Measurements from ENCODE around the gene LMF1. TPM values are rescaled to one million over a fixed set of nuclear protein-coding genes. Genes with fewer than 3 reads are reported as not detected.

LMF1 gene
- total RNA-seq, 2 experiments from 2014 or later = 21.3 to 22.6 TPM

DNA sequence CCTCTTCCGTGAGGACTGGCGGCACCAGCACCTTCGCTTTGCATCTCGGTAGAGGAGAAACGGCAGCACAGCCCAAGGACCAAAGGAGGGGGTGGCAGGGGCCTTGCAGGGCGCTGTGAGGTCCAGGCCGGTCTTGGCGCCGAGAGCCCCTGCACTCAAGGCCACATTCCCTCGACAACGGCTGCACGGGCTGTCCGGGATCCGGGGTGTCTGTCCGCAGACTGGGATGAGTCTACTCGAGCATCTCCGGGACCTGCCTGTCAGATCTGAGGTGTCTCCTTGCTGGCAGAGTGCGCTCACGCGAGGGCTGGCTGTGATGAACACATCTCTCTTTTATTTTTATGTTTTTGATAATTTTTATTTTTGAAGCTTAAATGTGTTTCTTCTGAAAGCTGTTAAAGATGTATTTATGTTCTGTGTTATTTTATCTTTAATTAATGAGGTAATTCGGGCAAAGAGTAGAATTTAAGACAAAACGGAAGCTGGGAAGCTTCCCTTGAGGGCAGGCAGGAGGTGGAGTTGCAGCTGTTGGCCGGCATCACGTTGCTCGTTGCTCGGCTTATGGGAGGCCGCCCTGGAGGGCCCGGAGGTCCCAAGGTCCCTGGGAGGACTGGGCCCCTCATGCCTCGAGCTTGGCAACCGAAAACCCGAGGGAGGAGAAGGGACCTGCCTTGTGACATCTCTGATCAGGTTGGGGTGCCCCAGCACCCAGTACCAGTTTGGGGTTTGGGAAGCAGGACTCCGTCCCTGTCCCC lies 15.0 kb upstream of the LMF1 start:
- H3K4me3 Mint-ChIP-seq = no peak overlapping the region
- H3K27me3 Mint-ChIP-seq = peaks cover 10% of the 10 kb centered on the region
- CTCF ChIA-PET = no interaction called here
- no peak for DNase-seq
- no peaks in the 10 kb centered on the region for H3K36me3 Mint-ChIP-seq (ENCODE audit: low read depth)
- H3K9me3 Mint-ChIP-seq = no peaks in the 10 kb centered on the region
- POLR2A ChIA-PET = interaction anchor here (1.4 kb wide), 1 partner anchor 19 kb away, joined by 3 read pairs; no protein-coding TSS in a partner anchor
- H3K4me1 Mint-ChIP-seq = peaks cover 2% of the 10 kb centered on the region
- H3K27ac Mint-ChIP-seq = no peak overlapping the region

DNA sequence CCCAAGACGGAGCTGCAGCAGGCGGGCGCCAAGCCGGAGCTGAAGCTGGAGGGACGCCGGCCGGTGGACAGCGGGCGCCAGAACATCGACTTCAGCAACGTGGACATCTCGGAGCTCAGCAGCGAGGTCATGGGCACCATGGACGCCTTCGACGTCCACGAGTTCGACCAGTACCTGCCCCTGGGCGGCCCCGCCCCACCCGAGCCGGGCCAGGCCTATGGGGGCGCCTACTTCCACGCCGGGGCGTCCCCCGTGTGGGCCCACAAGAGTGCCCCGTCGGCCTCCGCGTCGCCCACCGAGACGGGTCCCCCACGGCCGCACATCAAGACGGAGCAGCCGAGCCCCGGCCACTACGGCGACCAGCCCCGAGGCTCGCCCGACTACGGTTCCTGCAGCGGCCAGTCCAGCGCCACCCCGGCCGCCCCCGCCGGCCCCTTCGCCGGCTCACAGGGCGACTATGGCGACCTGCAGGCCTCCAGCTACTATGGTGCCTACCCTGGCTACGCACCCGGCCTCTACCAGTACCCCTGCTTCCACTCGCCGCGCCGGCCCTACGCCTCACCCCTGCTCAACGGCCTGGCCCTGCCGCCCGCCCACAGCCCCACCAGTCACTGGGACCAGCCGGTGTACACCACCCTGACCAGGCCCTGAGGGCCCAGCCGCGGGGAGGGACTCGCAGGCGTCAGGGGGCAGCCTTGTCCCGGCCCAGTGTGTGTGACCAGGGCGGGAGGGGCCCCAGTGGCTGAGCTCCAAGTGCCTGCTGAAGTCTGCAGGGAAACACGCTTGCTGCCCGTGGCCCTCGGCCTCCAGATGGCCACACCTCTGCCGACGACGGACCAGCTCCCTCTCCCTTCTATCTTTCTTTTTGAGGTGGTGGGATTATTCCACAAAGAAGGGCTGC lies 14.2 kb upstream of the LMF1 start:
- POLR2A ChIA-PET = interaction anchor here (1.4 kb wide), 1 partner anchor 18 kb away, joined by 3 read pairs; no protein-coding TSS in a partner anchor
- CTCF ChIA-PET = no interaction called here

DNA sequence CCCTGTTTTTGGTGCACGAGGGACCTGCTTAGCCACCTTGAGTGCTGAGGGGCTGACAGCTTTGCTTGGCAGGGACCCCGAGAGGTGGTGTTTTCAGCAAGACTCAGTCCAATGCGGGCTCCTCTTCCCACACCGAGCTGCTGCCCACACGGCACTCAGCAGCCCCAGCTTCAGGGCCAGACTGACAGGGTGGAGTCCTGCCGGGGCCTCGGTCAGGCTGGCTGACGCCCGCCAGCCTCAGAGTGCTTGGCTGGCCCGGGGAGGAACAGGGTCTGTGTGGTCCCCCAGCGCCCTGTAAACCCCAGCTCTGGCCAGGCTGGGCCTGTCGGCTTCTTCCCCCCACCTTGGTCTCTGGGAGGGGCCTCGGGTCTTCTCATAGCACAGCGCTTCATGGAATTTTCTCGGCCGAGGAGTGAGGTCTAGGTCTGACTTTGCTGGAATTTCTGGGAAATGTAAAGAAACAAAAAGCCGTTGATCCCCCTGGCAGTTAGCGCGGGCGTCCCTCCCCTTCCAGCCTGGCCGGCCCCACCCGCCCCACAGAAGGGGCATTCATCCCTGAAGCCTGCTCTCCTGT lies 13.4 kb upstream of the LMF1 start:
- ChIA-PET CTCF (no interaction called here), POLR2A (interaction anchor here (1.4 kb wide), 1 partner anchor 18 kb away, joined by 3 read pairs; no protein-coding TSS in a partner anchor)
- Mint-ChIP-seq H3K4me1 (peaks cover 2% of the 10 kb centered on the region), H3K9me3 (no peaks in the 10 kb centered on the region), H3K27me3 (peaks cover 15% of the 10 kb centered on the region), H3K4me3 (no peak overlapping the region), H3K27ac (no peak overlapping the region), H3K36me3 (ENCODE audit: low read depth) (no peaks in the 10 kb centered on the region)
- DNase-seq = no peak

More for the DNA sequence above, 14.2 kb upstream of the LMF1 start:
- peaks cover 2% of the 10 kb centered on the region for H3K4me1 Mint-ChIP-seq
- no peaks in the 10 kb centered on the region for H3K9me3 Mint-ChIP-seq
- H3K27ac Mint-ChIP-seq = no peak overlapping the region
- no peak for DNase-seq
- H3K36me3 Mint-ChIP-seq (ENCODE audit: low read depth) = no peaks in the 10 kb centered on the region
- H3K27me3 Mint-ChIP-seq = peaks cover 10% of the 10 kb centered on the region
- H3K4me3 Mint-ChIP-seq = no peak overlapping the region

DNA sequence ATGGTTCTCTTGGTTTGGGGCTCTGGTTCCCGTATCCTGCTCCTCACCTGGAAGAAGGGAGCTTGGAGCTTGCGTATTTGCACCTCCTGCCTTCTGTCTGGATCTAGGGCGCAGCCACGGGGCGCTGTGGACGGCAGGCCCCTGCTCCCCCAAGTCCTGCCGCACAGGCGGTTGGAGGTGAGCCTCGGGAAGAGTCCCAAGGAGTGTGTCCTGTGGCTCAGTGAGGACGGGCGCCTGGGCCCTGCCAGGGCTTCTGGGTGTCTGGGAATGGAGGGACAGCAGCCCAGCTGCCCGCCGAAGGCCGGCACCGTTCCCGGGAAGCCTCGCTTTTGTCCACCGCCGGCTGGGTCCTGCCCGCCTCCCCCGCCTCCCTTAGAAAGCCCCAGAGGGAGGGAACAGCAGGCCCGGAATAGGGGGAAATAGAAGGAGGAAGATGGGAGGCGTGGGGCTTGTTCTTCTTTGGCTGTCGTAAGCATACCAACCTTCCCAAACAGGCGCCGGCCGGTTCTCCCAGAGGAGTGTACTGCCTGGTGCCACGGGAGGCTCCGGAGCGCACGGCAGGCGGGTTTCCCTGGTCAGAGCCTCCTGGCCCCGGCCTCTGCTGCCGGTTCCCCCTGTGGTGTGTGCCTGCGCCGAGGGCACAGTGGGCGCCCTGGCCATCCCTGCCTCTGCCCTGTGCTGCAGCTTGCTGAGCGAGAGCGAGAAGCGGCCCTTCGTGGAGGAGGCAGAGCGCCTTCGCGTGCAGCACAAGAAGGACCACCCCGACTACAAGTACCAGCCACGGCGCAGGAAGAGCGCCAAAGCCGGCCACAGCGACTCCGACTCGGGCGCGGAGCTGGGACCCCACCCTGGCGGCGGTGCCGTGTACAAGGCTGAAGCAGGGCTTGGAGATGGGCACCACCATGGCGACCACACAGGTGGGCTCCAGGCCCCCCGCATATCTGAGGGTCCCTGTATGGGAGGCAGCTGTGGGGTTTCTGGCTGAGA lies 12.6 kb upstream of the LMF1 start:
- H3K27ac Mint-ChIP-seq = no peak overlapping the region
- ChIA-PET POLR2A (interaction anchor here (0.8 kb wide), 1 partner anchor 13 kb away, joined by 3 read pairs; no protein-coding TSS in a partner anchor), CTCF (no interaction called here)
- peaks cover 2% of the 10 kb centered on the region for H3K4me1 Mint-ChIP-seq
- DNase-seq = no peak
- no peaks in the 10 kb centered on the region for H3K36me3 Mint-ChIP-seq (ENCODE audit: low read depth)
- H3K9me3 Mint-ChIP-seq = no peaks in the 10 kb centered on the region
- no peak overlapping the region for H3K4me3 Mint-ChIP-seq
- peaks cover 21% of the 10 kb centered on the region for H3K27me3 Mint-ChIP-seq

DNA sequence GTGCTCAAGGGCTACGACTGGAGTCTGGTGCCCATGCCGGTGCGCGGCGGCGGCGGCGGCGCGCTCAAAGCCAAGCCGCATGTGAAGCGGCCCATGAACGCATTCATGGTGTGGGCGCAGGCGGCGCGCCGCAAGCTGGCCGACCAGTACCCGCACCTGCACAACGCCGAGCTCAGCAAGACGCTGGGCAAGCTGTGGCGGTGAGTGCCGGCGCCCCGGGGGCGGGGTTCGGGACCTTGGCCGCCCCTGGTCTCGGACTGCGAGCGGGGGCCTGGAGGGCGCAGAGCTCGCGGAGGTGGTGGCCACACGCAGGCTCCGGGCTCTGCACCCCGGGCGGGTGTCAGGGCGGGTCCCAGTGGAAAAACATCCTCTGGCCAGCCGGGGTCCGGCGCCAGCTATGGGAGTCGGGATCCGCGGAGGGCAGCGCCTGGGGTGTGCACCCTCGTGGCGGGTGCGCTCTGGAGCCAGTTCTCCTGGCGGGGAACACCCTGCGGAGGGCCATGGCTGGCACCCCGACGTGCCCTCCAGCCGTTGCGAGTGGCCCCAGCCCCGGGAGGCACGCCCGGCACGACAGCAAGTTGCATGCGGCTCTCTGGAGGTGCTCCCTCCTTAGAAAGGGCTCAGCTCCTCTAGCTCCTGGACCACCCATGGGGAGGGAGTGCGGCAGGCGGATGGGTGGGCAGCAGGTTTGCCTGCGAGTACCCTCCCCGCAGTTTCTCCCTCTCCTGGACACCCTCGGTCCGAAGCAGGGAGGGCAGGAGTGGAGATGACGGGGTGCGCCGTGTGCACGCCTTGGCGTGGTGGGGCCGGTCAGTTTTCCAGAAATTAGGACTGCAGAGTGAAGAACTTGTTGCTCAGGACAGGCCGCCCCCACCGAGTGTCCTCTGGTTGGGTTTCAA lies 11.6 kb upstream of the LMF1 start:
- no peaks in the 10 kb centered on the region for H3K9me3 Mint-ChIP-seq
- H3K27ac Mint-ChIP-seq = no peak overlapping the region
- H3K36me3 Mint-ChIP-seq (ENCODE audit: low read depth) = no peaks in the 10 kb centered on the region
- ChIA-PET CTCF (no interaction called here), POLR2A (interaction anchor here (0.9 to 1.4 kb wide), 3 partner anchors 11 to 46 kb away, joined by 3 to 6 read pairs (median 5); no protein-coding TSS in a partner anchor)
- peaks cover 25% of the 10 kb centered on the region for H3K27me3 Mint-ChIP-seq
- no peak overlapping the region for H3K4me3 Mint-ChIP-seq
- DNase-seq = no peak
- H3K4me1 Mint-ChIP-seq = peaks cover 5% of the 10 kb centered on the region

DNA sequence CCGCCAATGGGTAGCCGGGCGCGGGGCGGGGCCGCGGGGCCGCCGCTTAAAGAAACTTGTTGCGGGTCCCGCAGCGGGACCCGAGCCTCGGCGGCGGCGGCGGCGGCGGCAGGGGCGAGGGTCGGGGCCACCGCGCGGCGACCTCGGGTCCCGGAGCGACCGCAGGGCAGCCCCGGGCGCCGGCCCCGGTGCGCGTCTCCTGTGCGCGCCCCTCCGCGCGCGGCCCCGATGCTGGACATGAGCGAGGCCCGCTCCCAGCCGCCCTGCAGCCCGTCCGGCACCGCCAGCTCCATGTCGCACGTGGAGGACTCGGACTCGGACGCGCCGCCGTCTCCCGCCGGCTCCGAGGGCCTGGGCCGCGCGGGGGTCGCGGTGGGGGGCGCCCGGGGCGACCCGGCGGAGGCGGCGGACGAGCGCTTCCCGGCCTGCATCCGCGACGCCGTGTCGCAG lies 10.9 kb upstream of the LMF1 start, which contains the start of gene SOX8:
TSS of gene SOX8 (plus strand) at position 76 of the 450 bp plus-strand sequence. CDS start at position 229, 153 bp downstream.
- Mint-ChIP-seq H3K27ac (no peak within 1 kb of the TSS), H3K36me3 (ENCODE audit: low read depth) (no peaks in the 10 kb centered on the region), H3K27me3 (peaks cover 25% of the 10 kb centered on the region), H3K9me3 (no peaks in the 10 kb centered on the region), H3K4me1 (peaks cover 5% of the 10 kb centered on the region), H3K4me3 (peak within 1 kb of the TSS; percentile 30)
- CTCF ChIA-PET = no interaction called here
- no peak for DNase-seq
- POLR2A ChIA-PET = interaction anchor here (0.9 to 1.6 kb wide), 5 partner anchors 10 to 45 kb away, joined by 3 to 9 read pairs (median 5); no protein-coding TSS in a partner anchor

DNA sequence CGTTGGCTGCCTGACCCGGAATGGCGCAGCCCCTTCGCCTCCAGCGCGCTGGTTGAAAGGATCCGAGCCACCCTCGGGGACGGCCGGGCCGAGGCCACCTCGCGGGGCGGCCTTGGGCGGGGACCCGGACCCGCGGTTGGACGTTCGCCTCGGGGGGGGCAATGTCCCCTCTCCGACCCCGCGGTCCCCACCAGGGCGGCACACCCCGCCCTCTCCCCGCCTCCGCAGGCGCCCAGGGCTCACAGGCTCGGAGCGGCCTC lies 9.7 kb upstream of the LMF1 start:
- no peak overlapping the region for H3K27ac Mint-ChIP-seq
- H3K4me3 Mint-ChIP-seq = no peak overlapping the region
- H3K36me3 Mint-ChIP-seq (ENCODE audit: low read depth) = no peaks in the 10 kb centered on the region
- ChIA-PET POLR2A (interaction anchor here (0.8 to 1.6 kb wide), 3 partner anchors 16 to 60 kb away, joined by 4 to 9 read pairs (median 4); no protein-coding TSS in a partner anchor), CTCF (no interaction called here)
- peaks cover 25% of the 10 kb centered on the region for H3K27me3 Mint-ChIP-seq
- peaks cover 5% of the 10 kb centered on the region for H3K4me1 Mint-ChIP-seq
- no peaks in the 10 kb centered on the region for H3K9me3 Mint-ChIP-seq
- no peak for DNase-seq

DNA sequence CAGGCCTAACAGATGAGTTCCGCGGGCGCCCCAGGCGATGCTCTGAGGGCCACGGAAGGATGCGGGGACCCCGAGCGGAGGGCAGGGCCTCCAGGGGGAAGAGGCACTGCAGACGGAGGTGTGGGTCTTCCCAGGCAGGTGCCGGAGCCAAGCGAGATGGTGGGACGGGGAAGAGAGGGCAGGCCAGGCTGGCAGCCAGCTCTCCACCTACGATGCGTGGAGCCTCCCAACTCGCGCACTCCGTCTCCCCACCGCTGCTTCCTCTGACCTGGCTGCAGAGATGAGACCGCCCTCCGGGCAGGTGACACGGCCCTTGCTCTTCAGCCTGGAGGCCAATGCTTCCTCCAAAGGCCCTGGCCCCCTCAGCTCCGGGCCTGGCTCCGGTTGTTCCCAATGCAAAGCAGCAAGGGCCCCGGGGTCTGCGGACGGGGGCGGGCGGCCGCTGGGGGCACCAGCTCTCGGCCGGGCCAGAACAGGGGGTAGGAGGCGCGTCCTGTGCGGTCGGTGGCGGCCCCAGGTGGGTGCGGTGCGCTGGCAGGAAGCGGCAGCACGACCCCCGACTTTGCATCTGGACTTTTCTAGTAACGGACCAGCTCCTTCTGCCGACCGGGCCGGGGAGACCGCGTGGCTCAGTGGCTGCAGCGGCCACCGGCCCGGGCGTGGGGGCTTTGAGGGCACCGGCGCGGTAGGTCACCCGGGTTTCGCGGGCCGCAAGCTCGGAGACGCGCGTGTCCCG lies 9.2 kb upstream of the LMF1 start:
- POLR2A ChIA-PET = interaction anchor here (0.8 to 2.0 kb wide), 3 partner anchors 10 to 61 kb away, joined by 4 to 8 read pairs (median 4); partner anchors contain the start of gene LMF1
- Mint-ChIP-seq H3K27ac (no peak overlapping the region), H3K36me3 (ENCODE audit: low read depth) (no peaks in the 10 kb centered on the region), H3K27me3 (peaks cover 25% of the 10 kb centered on the region), H3K4me1 (peaks cover 5% of the 10 kb centered on the region), H3K4me3 (no peak overlapping the region), H3K9me3 (no peaks in the 10 kb centered on the region)
- no peak for DNase-seq
- CTCF ChIA-PET = no interaction called here

DNA sequence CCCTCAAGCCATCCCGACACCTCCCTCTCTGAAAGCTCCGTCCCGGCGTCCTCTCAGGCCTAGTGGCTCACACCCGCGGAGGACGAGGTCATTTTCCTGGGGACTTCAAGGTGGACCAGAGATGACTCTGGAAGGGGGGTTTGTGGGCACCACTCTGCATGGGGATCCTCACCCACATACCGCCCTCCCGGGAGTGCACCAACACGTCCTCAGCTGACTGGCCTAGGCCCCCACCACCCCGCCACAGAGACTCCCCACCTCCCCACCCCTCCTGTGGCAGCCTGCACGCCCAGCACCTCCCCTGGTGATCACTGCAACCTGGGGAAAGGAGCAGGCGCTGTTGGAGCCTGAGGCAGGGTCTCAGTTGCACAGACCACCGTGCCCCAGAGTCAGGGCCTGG lies 8.4 kb upstream of the LMF1 start:
- DNase-seq = no peak
- no peaks in the 10 kb centered on the region for H3K36me3 Mint-ChIP-seq (ENCODE audit: low read depth)
- peaks cover 5% of the 10 kb centered on the region for H3K4me1 Mint-ChIP-seq
- CTCF ChIA-PET = no interaction called here
- no peak overlapping the region for H3K4me3 Mint-ChIP-seq
- H3K9me3 Mint-ChIP-seq = no peaks in the 10 kb centered on the region
- H3K27ac Mint-ChIP-seq = no peak overlapping the region
- H3K27me3 Mint-ChIP-seq = peaks cover 25% of the 10 kb centered on the region
- POLR2A ChIA-PET = interaction anchor here (0.8 to 2.0 kb wide), 2 partner anchors 9 to 18 kb away, joined by 4 to 8 read pairs; partner anchors contain the start of gene LMF1

DNA sequence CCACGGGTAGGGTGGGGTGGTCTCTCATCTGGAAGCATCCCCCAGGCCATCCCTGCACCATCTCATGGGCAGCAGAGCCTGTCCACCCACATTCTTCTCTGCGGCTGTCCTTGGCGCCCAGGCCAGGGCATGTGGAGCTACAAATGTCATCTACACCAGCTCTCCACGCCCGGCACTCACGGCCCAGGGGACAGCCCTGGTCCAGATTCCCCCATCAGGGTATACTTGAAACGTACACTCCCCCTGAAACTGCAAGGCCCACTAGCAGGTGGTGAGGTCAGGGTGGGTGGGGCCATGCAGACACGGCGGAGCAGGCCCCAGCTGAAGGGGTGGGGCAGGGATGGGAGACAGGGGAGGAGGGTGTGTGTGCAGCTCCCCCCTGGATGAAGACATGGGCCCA lies 7.6 kb upstream of the LMF1 start:
- Mint-ChIP-seq H3K9me3 (no peaks in the 10 kb centered on the region), H3K4me3 (no peak overlapping the region), H3K4me1 (peaks cover 5% of the 10 kb centered on the region), H3K27me3 (peaks cover 25% of the 10 kb centered on the region), H3K36me3 (ENCODE audit: low read depth) (no peaks in the 10 kb centered on the region), H3K27ac (no peak overlapping the region)
- POLR2A ChIA-PET = interaction anchor here (2.0 kb wide), 1 partner anchor 8 kb away, joined by 8 read pairs; the partner anchor contains the start of gene LMF1
- CTCF ChIA-PET = no interaction called here
- DNase-seq = no peak

DNA sequence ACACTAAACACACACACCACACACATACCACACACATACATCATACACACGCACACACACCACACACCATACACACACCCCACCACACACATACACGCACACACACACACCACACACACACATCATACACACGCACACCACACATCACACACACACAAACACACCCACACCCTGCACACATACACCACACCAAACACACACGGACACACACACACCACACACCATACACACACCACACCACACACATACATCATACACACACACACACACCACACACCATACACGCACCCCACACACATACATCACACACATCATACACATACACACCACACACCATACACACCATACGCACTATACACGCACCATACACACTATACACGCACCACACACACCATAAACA lies 7.1 kb upstream of the LMF1 start:
- ChIA-PET CTCF (no interaction called here), POLR2A (no interaction called here)
- Mint-ChIP-seq H3K27me3 (peaks cover 22% of the 10 kb centered on the region), H3K9me3 (no peaks in the 10 kb centered on the region), H3K36me3 (ENCODE audit: low read depth) (no peaks in the 10 kb centered on the region), H3K4me1 (peaks cover 5% of the 10 kb centered on the region), H3K27ac (no peak overlapping the region), H3K4me3 (no peak overlapping the region)
- DNase-seq = no peak

Measured in activated CD4-positive, alpha-beta memory T cell treated with anti-CD3 and anti-CD28 coated beads, Interleukin-2, amount 10 ng/mL, durations not matched to agents 7 days and 5 days (primary cell).